Measurements from ENCODE around the gene ADCY5. TPM values are rescaled to one million over a fixed set of nuclear protein-coding genes. Genes with fewer than 3 reads are reported as not detected.

Gene ADCY5
- total RNA-seq, 2 experiments from 2014 or later = not detected

GRCh38 chr3:123289391-123290106, 159.3 kb downstream of the ADCY5 start:
- Mint-ChIP-seq H3K36me3 (ENCODE audit: low read depth) (no peaks in the 10 kb centered on the region), H3K27ac (no peak overlapping the region), H3K4me3 (no peak overlapping the region), H3K27me3 (no peaks in the 10 kb centered on the region), H3K4me1 (no peaks in the 10 kb centered on the region), H3K9me3 (ENCODE audit: low read depth) (no peaks in the 10 kb centered on the region)
- intact Hi-C loops (cut with DNase I, micrococcal nuclease) = no loop called here
- ATAC-seq = no peak
- POLR2A ChIA-PET = no interaction called here
- DNase-seq = no peak
- CTCF ChIA-PET = interaction anchor here (0.7 kb wide), 1 partner anchor 68 kb away, joined by 3 read pairs; no protein-coding TSS in a partner anchor

GRCh38 chr3:123287962-123288302, 161.0 kb downstream of the ADCY5 start:
- DNase-seq (no peak), ATAC-seq (no peak)
- ChIA-PET POLR2A (no interaction called here), CTCF (interaction anchor here (0.8 to 0.9 kb wide), 2 partner anchors 26 to 149 kb away, joined by 3 to 5 read pairs; no protein-coding TSS in a partner anchor)
- Mint-ChIP-seq H3K27ac (no peak overlapping the region), H3K27me3 (no peaks in the 10 kb centered on the region), H3K4me3 (no peak overlapping the region), H3K9me3 (ENCODE audit: low read depth) (no peaks in the 10 kb centered on the region), H3K4me1 (no peaks in the 10 kb centered on the region), H3K36me3 (ENCODE audit: low read depth) (no peaks in the 10 kb centered on the region)
- intact Hi-C loops (cut with DNase I, micrococcal nuclease) = no loop called here

GRCh38 chr3:123287051-123287961, 161.6 kb downstream of the ADCY5 start:
- Mint-ChIP-seq H3K4me3 (no peak overlapping the region), H3K4me1 (no peaks in the 10 kb centered on the region), H3K9me3 (ENCODE audit: low read depth) (no peaks in the 10 kb centered on the region), H3K27ac (no peak overlapping the region), H3K36me3 (ENCODE audit: low read depth) (no peaks in the 10 kb centered on the region), H3K27me3 (no peaks in the 10 kb centered on the region)
- intact Hi-C loops (cut with DNase I, micrococcal nuclease) = no loop called here
- ChIA-PET CTCF (interaction anchor here (0.6 to 0.9 kb wide), 3 partner anchors 25 to 1777 kb away, joined by 3 to 5 read pairs (median 3); no protein-coding TSS in a partner anchor), POLR2A (no interaction called here)
- DNase-seq = no peak
- no peak for ATAC-seq

GRCh38 chr3:123286308-123287023, 162.4 kb downstream of the ADCY5 start:
- no peak overlapping the region for H3K27ac Mint-ChIP-seq
- H3K27me3 Mint-ChIP-seq = no peaks in the 10 kb centered on the region
- intact Hi-C loops (cut with DNase I, micrococcal nuclease) = no loop called here
- H3K9me3 Mint-ChIP-seq (ENCODE audit: low read depth) = no peaks in the 10 kb centered on the region
- POLR2A ChIA-PET = no interaction called here
- CTCF ChIA-PET = interaction anchor here (0.7 to 1.1 kb wide), 3 partner anchors 13 to 23 kb away, joined by 3 read pairs; no protein-coding TSS in a partner anchor
- no peaks in the 10 kb centered on the region for H3K36me3 Mint-ChIP-seq (ENCODE audit: low read depth)
- peak; percentile 83 for ATAC-seq
- no peaks in the 10 kb centered on the region for H3K4me1 Mint-ChIP-seq
- peak; percentile 69 for DNase-seq
- no peak overlapping the region for H3K4me3 Mint-ChIP-seq

- ChIA-PET CTCF (interaction anchor here (0.7 to 1.1 kb wide), 3 partner anchors 12 to 24 kb away, joined by 3 read pairs; no protein-coding TSS in a partner anchor), POLR2A (no interaction called here)
- H3K36me3 Mint-ChIP-seq (ENCODE audit: low read depth) = no peaks in the 10 kb centered on the region
- no peaks in the 10 kb centered on the region for H3K4me1 Mint-ChIP-seq
- H3K27ac Mint-ChIP-seq = no peak overlapping the region
- DNase-seq (no peak), ATAC-seq (no peak)
- no peaks in the 10 kb centered on the region for H3K9me3 Mint-ChIP-seq (ENCODE audit: low read depth)
- H3K27me3 Mint-ChIP-seq = no peaks in the 10 kb centered on the region
- intact Hi-C loops (cut with DNase I, micrococcal nuclease) = no loop called here
- H3K4me3 Mint-ChIP-seq = no peak overlapping the region
Measured at GRCh38 chr3:123285931-123286307, 163.0 kb downstream of the ADCY5 start.

- intact Hi-C loops (cut with DNase I, micrococcal nuclease) = no loop called here
- CTCF ChIA-PET = interaction anchor here (1.1 kb wide), 1 partner anchor 18 kb away, joined by 3 read pairs; no protein-coding TSS in a partner anchor
- Mint-ChIP-seq H3K9me3 (ENCODE audit: low read depth) (no peaks in the 10 kb centered on the region), H3K4me3 (no peak overlapping the region), H3K27ac (no peak overlapping the region), H3K4me1 (no peaks in the 10 kb centered on the region), H3K27me3 (no peaks in the 10 kb centered on the region), H3K36me3 (ENCODE audit: low read depth) (no peaks in the 10 kb centered on the region)
- no peak for ATAC-seq
- POLR2A ChIA-PET = no interaction called here
- DNase-seq = no peak
Measured at GRCh38 chr3:123285479-123285878, 163.4 kb downstream of the ADCY5 start.

GRCh38 chr3:123285066-123285465, 163.8 kb downstream of the ADCY5 start:
- DNase-seq = no peak
- H3K9me3 Mint-ChIP-seq (ENCODE audit: low read depth) = no peaks in the 10 kb centered on the region
- intact Hi-C loops (cut with DNase I, micrococcal nuclease) = no loop called here
- CTCF ChIA-PET = interaction anchor here (0.7 to 1.1 kb wide), 2 partner anchors 18 to 357 kb away, joined by 3 read pairs; no protein-coding TSS in a partner anchor
- no peak for ATAC-seq
- no peak overlapping the region for H3K27ac Mint-ChIP-seq
- POLR2A ChIA-PET = no interaction called here
- H3K36me3 Mint-ChIP-seq (ENCODE audit: low read depth) = no peaks in the 10 kb centered on the region
- no peaks in the 10 kb centered on the region for H3K4me1 Mint-ChIP-seq
- H3K27me3 Mint-ChIP-seq = no peaks in the 10 kb centered on the region
- H3K4me3 Mint-ChIP-seq = no peak overlapping the region

GRCh38 chr3:123284399-123285010, 164.4 kb downstream of the ADCY5 start:
- no peaks in the 10 kb centered on the region for H3K27me3 Mint-ChIP-seq
- no peak overlapping the region for H3K4me3 Mint-ChIP-seq
- ChIA-PET POLR2A (no interaction called here), CTCF (interaction anchor here (0.7 kb wide), 1 partner anchor 358 kb away, joined by 3 read pairs; no protein-coding TSS in a partner anchor)
- no peaks in the 10 kb centered on the region for H3K36me3 Mint-ChIP-seq (ENCODE audit: low read depth)
- no peaks in the 10 kb centered on the region for H3K4me1 Mint-ChIP-seq
- DNase-seq (no peak), ATAC-seq (no peak)
- H3K9me3 Mint-ChIP-seq (ENCODE audit: low read depth) = no peaks in the 10 kb centered on the region
- no peak overlapping the region for H3K27ac Mint-ChIP-seq
- intact Hi-C loops (cut with DNase I, micrococcal nuclease) = no loop called here

GRCh38 chr3:123283657-123284398, 165.1 kb downstream of the ADCY5 start:
- no peak for ATAC-seq
- Mint-ChIP-seq H3K4me3 (no peak overlapping the region), H3K4me1 (no peaks in the 10 kb centered on the region), H3K9me3 (ENCODE audit: low read depth) (no peaks in the 10 kb centered on the region), H3K27me3 (no peaks in the 10 kb centered on the region), H3K36me3 (ENCODE audit: low read depth) (no peaks in the 10 kb centered on the region), H3K27ac (no peak overlapping the region)
- ChIA-PET CTCF (no interaction called here), POLR2A (no interaction called here)
- intact Hi-C loops (cut with DNase I, micrococcal nuclease) = no loop called here
- DNase-seq = no peak

GRCh38 chr3:123283074-123283473, 165.8 kb downstream of the ADCY5 start:
- ATAC-seq (no peak), DNase-seq (no peak)
- CTCF ChIA-PET = no interaction called here
- H3K27ac Mint-ChIP-seq = no peak overlapping the region
- no peaks in the 10 kb centered on the region for H3K9me3 Mint-ChIP-seq (ENCODE audit: low read depth)
- H3K27me3 Mint-ChIP-seq = no peaks in the 10 kb centered on the region
- POLR2A ChIA-PET = no interaction called here
- H3K4me1 Mint-ChIP-seq = no peaks in the 10 kb centered on the region
- H3K4me3 Mint-ChIP-seq = no peak overlapping the region
- H3K36me3 Mint-ChIP-seq (ENCODE audit: low read depth) = no peaks in the 10 kb centered on the region
- intact Hi-C loops (cut with DNase I, micrococcal nuclease) = no loop called here

- POLR2A ChIA-PET = no interaction called here
- Mint-ChIP-seq H3K27ac (no peak overlapping the region), H3K4me3 (no peak overlapping the region), H3K27me3 (no peaks in the 10 kb centered on the region), H3K36me3 (ENCODE audit: low read depth) (no peaks in the 10 kb centered on the region), H3K4me1 (no peaks in the 10 kb centered on the region), H3K9me3 (ENCODE audit: low read depth) (no peaks in the 10 kb centered on the region)
- ATAC-seq (no peak), DNase-seq (no peak)
- intact Hi-C loops (cut with DNase I, micrococcal nuclease) = no loop called here
- CTCF ChIA-PET = no interaction called here
Measured at GRCh38 chr3:123282461-123282860, 166.4 kb downstream of the ADCY5 start.
